HEK293 (cell line): Measurements from ENCODE around the gene APCDD1.
A peak's percentile ranks its signal among the peaks of the same experiment; 100 is the strongest.

Experiments used
- CTCF ChIA-PET: fragments of 350-600 bp; formaldehyde crosslinking; extraction: SDS; loops from one replicate; lab custom pipeline; 2021; ENCODE audit warnings: antibody characterized with exemption; lab: Yijun Ruan, JAX
- POLR2A ChIA-PET: fragments of 300-600 bp; formaldehyde crosslinking; extraction: SDS; loops from one replicate; lab custom pipeline; 2020; ENCODE audit warnings: antibody characterized with exemption, inconsistent platforms; lab: Yijun Ruan, JAX
- H3K27ac ChIP-seq: fragments of 200-500 bp; sonication (Bioruptor generic); 2 replicates; pipeline ENCODE4 v1.5.1; 2014; ENCODE audit warnings: low read depth, low read length, control low read depth, inconsistent platforms; ENCODE audit errors: extremely low read depth
- H3K36me3 ChIP-seq, 2 experiments: fragments of 200-500 bp in 1 of 2; sonication (Bioruptor generic) in 1 of 2; 1 replicate in 1 of 2; 2 replicates in 1 of 2; pipeline ENCODE4 v1.5.1; 2014 to 2017; ENCODE audit warnings: inconsistent platforms in 2 of 2, low read length in 2 of 2; ENCODE audit not compliant: control insufficient read depth in 2 of 2, insufficient read depth in 1 of 2
- H3K4me1 ChIP-seq: fragments of 200-500 bp; sonication (Bioruptor generic); 2 replicates; pipeline ENCODE4 v1.5.1; 2014; ENCODE audit warnings: mild to moderate bottlenecking, low read length, inconsistent platforms; ENCODE audit not compliant: control insufficient read depth, insufficient read depth
- H3K4me3 ChIP-seq: 2 replicates; pipeline ENCODE4 v1.5.1; 2011; ENCODE audit warnings: low read depth, mild to moderate bottlenecking, control low read depth, low read length, moderate library complexity
- H3K9me3 ChIP-seq: fragments of 200-500 bp; sonication (Bioruptor generic); 2 replicates; pipeline ENCODE4 v1.5.1; 2014; ENCODE audit warnings: low read depth, low read length, inconsistent platforms; ENCODE audit not compliant: control insufficient read depth, insufficient read depth
- CTCF ChIP-seq: fragments of 450-650 bp; formaldehyde crosslinking; IDR thresholded peaks from 2 replicates; pipeline ENCODE4 v1.5.1; 2016; ENCODE audit warnings: missing biosample characterization, missing genetic modification characterization
- GLIS2 ChIP-seq: fragments of 450-650 bp; formaldehyde crosslinking; IDR thresholded peaks from 2 replicates; pipeline ENCODE4 v1.5.1; 2016; ENCODE audit warnings: missing biosample characterization, missing genetic modification characterization
- HOXD13 ChIP-seq: sonication (generic); formaldehyde crosslinking; IDR thresholded peaks from 2 replicates; pipeline ENCODE4 v1.8.0; 2022; ENCODE audit warnings: missing genetic modification reagents, borderline replicate concordance
- IKZF3 ChIP-seq: fragments of 450-650 bp; IDR thresholded peaks from 2 replicates; pipeline ENCODE4 v1.5.0; 2018; ENCODE audit warnings: missing biosample characterization, mild to moderate bottlenecking, missing genetic modification characterization, moderate library complexity
- MYNN ChIP-seq: fragments of 450-650 bp; formaldehyde crosslinking; IDR thresholded peaks from 2 replicates; pipeline ENCODE4 v1.5.1; 2016; ENCODE audit warnings: missing biosample characterization, missing genetic modification characterization, borderline replicate concordance
- PRDM1 ChIP-seq: fragments of 450-650 bp; formaldehyde crosslinking; IDR thresholded peaks from 2 replicates; pipeline ENCODE4; 2016; ENCODE audit warnings: missing biosample characterization, missing genetic modification characterization
- REPIN1 ChIP-seq: fragments of 450-650 bp; formaldehyde crosslinking; IDR thresholded peaks from 2 replicates; pipeline ENCODE4 v1.5.1; 2017; ENCODE audit warnings: missing biosample characterization, missing genetic modification characterization, low read depth
- SP2 ChIP-seq: fragments of 450-650 bp; formaldehyde crosslinking; IDR thresholded peaks from 2 replicates; pipeline ENCODE4 v1.5.1; 2016; ENCODE audit warnings: missing biosample characterization, missing genetic modification characterization
- TCF7L2 ChIP-seq: IDR thresholded peaks from 2 replicates; pipeline ENCODE4 v1.6.1; 2011; ENCODE audit warnings: low read depth, mild to moderate bottlenecking, inconsistent platforms, low read length, moderate library complexity, borderline replicate concordance
- TRIM28 ChIP-seq: IDR thresholded peaks from 2 replicates; pipeline ENCODE4 v1.6.1; 2011; ENCODE audit warnings: low read length, control low read depth, borderline replicate concordance
- ZIC2 ChIP-seq: fragments of 450-650 bp; formaldehyde crosslinking; IDR thresholded peaks from 2 replicates; pipeline ENCODE4 v1.5.1; 2016; ENCODE audit warnings: missing biosample characterization, missing genetic modification characterization
- ZNF121 ChIP-seq: fragments of 450-650 bp; formaldehyde crosslinking; IDR thresholded peaks from 2 replicates; pipeline ENCODE4 v1.5.1; 2016; ENCODE audit warnings: missing biosample characterization, missing genetic modification characterization
- ZNF350 ChIP-seq: fragments of 450-650 bp; formaldehyde crosslinking; IDR thresholded peaks from 2 replicates; pipeline ENCODE4 v1.5.0; 2017; ENCODE audit warnings: missing biosample characterization, mild to moderate bottlenecking, missing genetic modification characterization
- ZNF548 ChIP-seq: fragments of 450-650 bp; formaldehyde crosslinking; IDR thresholded peaks from 2 replicates; pipeline ENCODE4 v1.5.1; 2016; ENCODE audit warnings: missing biosample characterization, missing genetic modification characterization
- ZNF830 ChIP-seq: fragments of 450-650 bp; IDR thresholded peaks from 2 replicates; pipeline ENCODE4 v1.5.0; 2018; ENCODE audit warnings: missing biosample characterization, missing genetic modification characterization, low read depth, mild to moderate bottlenecking, moderate library complexity
- ZNF837 ChIP-seq: fragments of 450-650 bp; formaldehyde crosslinking; IDR thresholded peaks from 2 replicates; pipeline ENCODE4 v1.5.1; 2016; ENCODE audit warnings: missing biosample characterization, missing genetic modification characterization
- TF ChIP-seq, protein P1 (sequence below): fragments of 450-650 bp; formaldehyde crosslinking; IDR thresholded peaks from 2 replicates; pipeline ENCODE4 v1.5.1; 2016; ENCODE audit warnings: missing biosample characterization, missing genetic modification characterization
- TF ChIP-seq, protein P2 (sequence below): fragments of 450-650 bp; formaldehyde crosslinking; IDR thresholded peaks from 2 replicates; pipeline ENCODE4 v1.5.1; 2016; ENCODE audit warnings: missing biosample characterization, missing genetic modification characterization, borderline replicate concordance
- TF ChIP-seq, protein P3 (sequence below): fragments of 450-650 bp; formaldehyde crosslinking; IDR thresholded peaks from 2 replicates; pipeline ENCODE4 v1.5.1; 2017; ENCODE audit warnings: missing biosample characterization, missing genetic modification characterization

APCDD1 gene

GRCh38 chr18:10441472-10441871, 13.0 kb upstream of the APCDD1 start:
- no peaks in the 10 kb centered on the region for H3K36me3 ChIP-seq
- H3K27ac ChIP-seq = no peak overlapping the region
- POLR2A ChIA-PET = no interaction called here
- no peaks in the 10 kb centered on the region for H3K9me3 ChIP-seq
- no peak for TF ChIP-seq TCF7L2
- TF ChIP-seq, protein P1, sequence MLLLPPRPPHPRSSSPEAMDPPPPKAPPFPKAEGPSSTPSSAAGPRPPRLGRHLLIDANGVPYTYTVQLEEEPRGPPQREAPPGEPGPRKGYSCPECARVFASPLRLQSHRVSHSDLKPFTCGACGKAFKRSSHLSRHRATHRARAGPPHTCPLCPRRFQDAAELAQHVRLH = no peak
- TF ChIP-seq, protein P2, sequence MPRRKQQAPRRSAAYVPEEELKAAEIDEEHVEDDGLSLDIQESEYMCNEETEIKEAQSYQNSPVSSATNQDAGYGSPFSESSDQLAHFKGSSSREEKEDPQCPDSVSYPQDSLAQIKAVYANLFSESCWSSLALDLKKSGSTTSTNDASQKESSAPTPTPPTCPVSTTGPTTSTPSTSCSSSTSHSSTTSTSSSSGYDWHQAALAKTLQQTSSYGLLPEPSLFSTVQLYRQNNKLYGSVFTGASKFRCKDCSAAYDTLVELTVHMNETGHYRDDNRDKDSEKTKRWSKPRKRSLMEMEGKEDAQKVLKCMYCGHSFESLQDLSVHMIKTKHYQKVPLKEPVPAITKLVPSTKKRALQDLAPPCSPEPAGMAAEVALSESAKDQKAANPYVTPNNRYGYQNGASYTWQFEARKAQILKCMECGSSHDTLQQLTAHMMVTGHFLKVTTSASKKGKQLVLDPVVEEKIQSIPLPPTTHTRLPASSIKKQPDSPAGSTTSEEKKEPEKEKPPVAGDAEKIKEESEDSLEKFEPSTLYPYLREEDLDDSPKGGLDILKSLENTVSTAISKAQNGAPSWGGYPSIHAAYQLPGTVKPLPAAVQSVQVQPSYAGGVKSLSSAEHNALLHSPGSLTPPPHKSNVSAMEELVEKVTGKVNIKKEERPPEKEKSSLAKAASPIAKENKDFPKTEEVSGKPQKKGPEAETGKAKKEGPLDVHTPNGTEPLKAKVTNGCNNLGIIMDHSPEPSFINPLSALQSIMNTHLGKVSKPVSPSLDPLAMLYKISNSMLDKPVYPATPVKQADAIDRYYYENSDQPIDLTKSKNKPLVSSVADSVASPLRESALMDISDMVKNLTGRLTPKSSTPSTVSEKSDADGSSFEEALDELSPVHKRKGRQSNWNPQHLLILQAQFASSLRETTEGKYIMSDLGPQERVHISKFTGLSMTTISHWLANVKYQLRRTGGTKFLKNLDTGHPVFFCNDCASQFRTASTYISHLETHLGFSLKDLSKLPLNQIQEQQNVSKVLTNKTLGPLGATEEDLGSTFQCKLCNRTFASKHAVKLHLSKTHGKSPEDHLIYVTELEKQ (tag by site-specific recombination) = no peak
- no peak for TF ChIP-seq ZNF837
- TF ChIP-seq ZNF830 (tag by site-specific recombination) = no peak
- TF ChIP-seq, protein P3, sequence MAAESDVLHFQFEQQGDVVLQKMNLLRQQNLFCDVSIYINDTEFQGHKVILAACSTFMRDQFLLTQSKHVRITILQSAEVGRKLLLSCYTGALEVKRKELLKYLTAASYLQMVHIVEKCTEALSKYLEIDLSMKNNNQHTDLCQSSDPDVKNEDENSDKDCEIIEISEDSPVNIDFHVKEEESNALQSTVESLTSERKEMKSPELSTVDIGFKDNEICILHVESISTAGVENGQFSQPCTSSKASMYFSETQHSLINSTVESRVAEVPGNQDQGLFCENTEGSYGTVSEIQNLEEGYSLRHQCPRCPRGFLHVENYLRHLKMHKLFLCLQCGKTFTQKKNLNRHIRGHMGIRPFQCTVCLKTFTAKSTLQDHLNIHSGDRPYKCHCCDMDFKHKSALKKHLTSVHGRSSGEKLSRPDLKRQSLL (tag by site-specific recombination) = no peak
- no peak for TF ChIP-seq ZNF350 (tag by site-specific recombination)
- CTCF ChIA-PET = interaction anchor here (0.7 kb wide), 1 partner anchor 509 kb away, joined by 5 read pairs; no protein-coding TSS in a partner anchor
- no peak overlapping the region for H3K4me3 ChIP-seq
- H3K4me1 ChIP-seq = peaks cover 23% of the 10 kb centered on the region

DNA sequence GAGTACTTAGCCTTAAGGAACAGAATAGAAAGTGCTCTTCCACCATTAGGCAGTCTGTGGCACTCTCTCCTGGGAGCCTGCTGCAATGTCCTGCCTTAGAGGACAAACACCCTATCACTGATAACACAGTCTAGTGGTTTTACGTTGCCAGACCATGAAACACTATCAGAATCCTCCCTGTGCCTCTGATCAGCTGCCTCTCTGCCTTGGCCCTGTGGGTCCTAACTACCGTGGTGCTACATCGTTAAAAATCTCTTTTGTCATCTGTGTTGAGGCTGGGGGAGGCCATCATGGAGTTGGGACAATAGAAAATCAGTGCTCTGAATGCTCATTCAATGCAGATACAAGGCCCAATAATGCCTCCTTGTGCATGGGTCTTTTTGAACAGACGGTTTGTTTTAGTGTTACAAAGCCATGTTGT, 11.9 kb upstream of the APCDD1 start:
- CTCF ChIA-PET = no interaction called here
- no peak for TF ChIP-seq GLIS2 (tag by site-specific recombination)
- TF ChIP-seq CTCF = no peak; the same call in 1 of the 2 replicates
- TF ChIP-seq ZNF548 = no peak
- no peak for TF ChIP-seq REPIN1 (tag by site-specific recombination)
- no peak for TF ChIP-seq HOXD13
- TF ChIP-seq SP2 (tag by site-specific recombination) = no peak
- no peak for TF ChIP-seq MYNN (tag by site-specific recombination)
- 0 out of 2 replicates have a peak, but pooled peaks have one; percentile 12 for TF ChIP-seq ZNF121 (tag by site-specific recombination)
- no peak for TF ChIP-seq ZIC2 (tag by site-specific recombination)
- TF ChIP-seq IKZF3 (tag by site-specific recombination) = no peak
- TF ChIP-seq, protein P1 = 0 out of 2 replicates have a peak, but pooled peaks have one; percentile 9
- TF ChIP-seq PRDM1 (tag by site-specific recombination) = no peak
- 0 out of 2 replicates have a peak, but pooled peaks have one; percentile 19 for TF ChIP-seq TRIM28
- POLR2A ChIA-PET = no interaction called here
- Histone ChIP-seq H3K4me3 (no peak overlapping the region), H3K4me1 (peaks cover 23% of the 10 kb centered on the region), H3K27ac (no peak overlapping the region), H3K36me3 (no peaks in the 10 kb centered on the region), H3K9me3 (no peaks in the 10 kb centered on the region)
